Measurements from ENCODE around the gene MIOX. TPM values are rescaled to one million over a fixed set of nuclear protein-coding genes. Genes with fewer than 3 reads are reported as not detected.

Gene MIOX
- total RNA-seq, 1 experiment from 2014 or later, result 0.32 TPM

- ChIA-PET POLR2A (ENCODE audit: low non-redundant PET) (no interaction called here), CTCF (interaction anchor here (1.1 to 2.1 kb wide), 3 partner anchors 29 to 256 kb away, joined by 3 to 14 read pairs (median 3); partner anchors contain the start of gene SCO2)
- Histone ChIP-seq H3K9me3 (ENCODE audit: low read depth, low read length, poor library complexity, severe bottlenecking) (no peaks in the 10 kb centered on the region), H3K36me3 (ENCODE audit: insufficient read depth, low read length, poor library complexity, severe bottlenecking) (no peaks in the 10 kb centered on the region), H3K4me1 (ENCODE audit: insufficient read depth, low read length, poor library complexity, severe bottlenecking) (peaks cover 5% of the 10 kb centered on the region), H3K4me3 (ENCODE audit: low read depth, low read length, poor library complexity, severe bottlenecking) (no peak overlapping the region), H3K27ac (ENCODE audit: low read depth, low read length, poor library complexity, severe bottlenecking) (no peak overlapping the region), H3K27me3 (replicated peaks; ENCODE audit: insufficient read depth, low read depth, low read length, poor library complexity) (no peaks in the 10 kb centered on the region)
- TF ChIP-seq EZH2 (IDR thresholded peaks at IDR 0.05; ENCODE audit: borderline replicate concordance, low read depth, low read length, poor library complexity, severe bottlenecking) (no peak), CTCF (conservative IDR thresholded peaks at IDR 0.05; ENCODE audit: low read depth, low read length) (no peak)
- DNase-seq (ENCODE audit: low spot score), result no peak
- intact Hi-C loops (cut with micrococcal nuclease; ENCODE audit: unreplicated experiment), result loop anchor here (10.0 kb wide), 1 partner anchor 222 kb away; the partner anchor contains the start of gene MAPK11
- no TSS peak for BruUV-seq (replicated peaks)
Measured at GRCh38 chr22:50497093-50497492, 10.4 kb downstream of the MIOX start.

GRCh38 chr22:50498322-50498890, 11.7 kb downstream of the MIOX start:
- peaks cover 5% of the 10 kb centered on the region for H3K4me1 ChIP-seq (ENCODE audit: insufficient read depth, low read length, poor library complexity, severe bottlenecking)
- H3K36me3 ChIP-seq (ENCODE audit: insufficient read depth, low read length, poor library complexity, severe bottlenecking), result peaks cover 10% of the 10 kb centered on the region
- TF ChIP-seq CTCF (conservative IDR thresholded peaks at IDR 0.05; ENCODE audit: low read depth, low read length) (peak; percentile 83), EZH2 (IDR thresholded peaks at IDR 0.05; ENCODE audit: borderline replicate concordance, low read depth, low read length, poor library complexity, severe bottlenecking) (no peak)
- intact Hi-C loops (cut with micrococcal nuclease; ENCODE audit: unreplicated experiment), result loop anchor here (2.0 to 10.0 kb wide), 2 partner anchors 224 to 258 kb away; partner anchors contain the start of gene MAPK11
- peak; percentile 80 for DNase-seq (ENCODE audit: low spot score)
- POLR2A ChIA-PET (ENCODE audit: low non-redundant PET), result no interaction called here
- H3K27ac ChIP-seq (ENCODE audit: low read depth, low read length, poor library complexity, severe bottlenecking), result peak overlapping the region; percentile 17
- no peaks in the 10 kb centered on the region for H3K27me3 ChIP-seq (replicated peaks; ENCODE audit: insufficient read depth, low read depth, low read length, poor library complexity)
- peak overlapping the region; percentile 31 for H3K4me3 ChIP-seq (ENCODE audit: low read depth, low read length, poor library complexity, severe bottlenecking)
- H3K9me3 ChIP-seq (ENCODE audit: low read depth, low read length, poor library complexity, severe bottlenecking), result no peaks in the 10 kb centered on the region
- BruUV-seq (replicated peaks), result no TSS peak
- CTCF ChIA-PET, result interaction anchor here (0.8 to 2.1 kb wide), 5 partner anchors 9 to 257 kb away, joined by 3 to 14 read pairs (median 3); partner anchors contain the start of genes LMF2, NCAPH2 and SCO2

GRCh38 chr22:50500452-50500851, 13.8 kb downstream of the MIOX start:
- POLR2A ChIA-PET (ENCODE audit: low non-redundant PET), result no interaction called here
- Histone ChIP-seq H3K36me3 (ENCODE audit: insufficient read depth, low read length, poor library complexity, severe bottlenecking) (peaks cover 23% of the 10 kb centered on the region), H3K4me3 (ENCODE audit: low read depth, low read length, poor library complexity, severe bottlenecking) (no peak overlapping the region), H3K9me3 (ENCODE audit: low read depth, low read length, poor library complexity, severe bottlenecking) (no peaks in the 10 kb centered on the region), H3K27me3 (replicated peaks; ENCODE audit: insufficient read depth, low read depth, low read length, poor library complexity) (no peaks in the 10 kb centered on the region), H3K27ac (ENCODE audit: low read depth, low read length, poor library complexity, severe bottlenecking) (no peak overlapping the region), H3K4me1 (ENCODE audit: insufficient read depth, low read length, poor library complexity, severe bottlenecking) (peaks cover 5% of the 10 kb centered on the region)
- intact Hi-C loops (cut with micrococcal nuclease; ENCODE audit: unreplicated experiment), result no loop called here
- BruUV-seq (replicated peaks), result no TSS peak
- DNase-seq (ENCODE audit: low spot score), result no peak
- TF ChIP-seq CTCF (conservative IDR thresholded peaks at IDR 0.05; ENCODE audit: low read depth, low read length) (no peak), EZH2 (IDR thresholded peaks at IDR 0.05; ENCODE audit: borderline replicate concordance, low read depth, low read length, poor library complexity, severe bottlenecking) (no peak)
- CTCF ChIA-PET, result interaction anchor here (0.6 to 0.7 kb wide), 2 partner anchors 25 to 48 kb away, joined by 3 to 7 read pairs; partner anchors contain the start of gene SCO2
